ES-I3 (cell line): Measurements from ENCODE around the gene TBCD.

Source experiments
- H3K36me3 ChIP-seq: 2 replicates; pipeline ENCODE4 v1.6.1; 2013; ENCODE audit warnings: mild to moderate bottlenecking, low read length, control low read depth, moderate library complexity; ENCODE audit not compliant: insufficient read depth
- H3K4me1 ChIP-seq: 2 replicates; pipeline ENCODE4 v1.6.1; 2013; ENCODE audit warnings: mild to moderate bottlenecking, control low read depth, low read length; ENCODE audit not compliant: insufficient read depth
- H3K9ac ChIP-seq: 2 replicates; pipeline ENCODE4 v1.6.1; 2013; ENCODE audit warnings: low read depth, mild to moderate bottlenecking, low read length, moderate library complexity
- H3K9me3 ChIP-seq: 2 replicates; pipeline ENCODE4 v1.6.1; 2013; ENCODE audit warnings: mild to moderate bottlenecking, low read length, moderate library complexity; ENCODE audit not compliant: control insufficient read depth, insufficient read depth

Gene TBCD

GRCh38 chr17:82841921-82842596, 90.2 kb downstream of the TBCD start:
- Histone ChIP-seq H3K36me3 (0 out of 2 replicates have a peak, but pooled peaks cover 3% of the 10 kb centered on the region), H3K9me3 (no peaks in the 10 kb centered on the region), H3K9ac (no peak overlapping the region), H3K4me1 (peaks cover 22% of the 10 kb centered on the region)

GRCh38 chr17:82843904-82844680, 92.2 kb downstream of the TBCD start:
- H3K36me3 ChIP-seq = peaks cover 3% of the 10 kb centered on the region
- H3K4me1 ChIP-seq = peaks cover 16% of the 10 kb centered on the region
- H3K9me3 ChIP-seq = no peaks in the 10 kb centered on the region
- H3K9ac ChIP-seq = no peak overlapping the region

- H3K9ac ChIP-seq = no peak overlapping the region
Measured at GRCh38 chr17:82844796-82845162, 92.9 kb downstream of the TBCD start.

DNA sequence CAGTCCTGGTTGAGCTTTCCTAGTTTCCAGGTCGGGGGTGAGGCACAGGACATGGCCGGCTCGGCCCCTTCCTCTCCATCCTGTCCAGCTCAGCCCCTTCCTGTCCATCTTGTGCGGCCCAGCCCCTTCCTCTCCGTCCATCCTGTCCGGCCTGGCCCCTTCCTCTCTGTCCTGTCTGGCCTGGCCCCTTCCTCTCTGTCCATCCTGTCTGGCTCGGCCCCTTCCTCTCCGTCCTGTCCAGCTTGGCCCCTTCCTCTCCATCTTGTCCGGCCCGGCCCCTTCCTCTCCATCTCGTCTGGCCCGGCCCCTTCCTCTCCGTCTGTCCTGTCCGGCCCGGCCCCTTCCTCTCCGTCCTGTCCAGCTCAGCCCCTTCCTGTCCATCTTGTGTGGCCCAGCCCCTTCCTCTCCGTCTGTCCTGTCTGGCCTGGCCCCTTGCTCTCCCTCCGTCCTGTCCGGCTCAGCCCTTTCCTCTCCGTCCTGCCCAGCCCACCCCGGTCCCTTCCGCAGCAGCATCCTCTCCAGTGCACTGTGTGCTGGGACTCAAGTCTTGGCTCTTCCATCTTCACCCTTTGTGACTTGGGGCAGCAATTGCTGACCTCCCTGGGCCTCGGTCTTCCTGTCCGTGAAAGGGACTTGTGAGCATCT, 93.4 kb downstream of the TBCD start:
- Histone ChIP-seq H3K4me1 (peaks cover 8% of the 10 kb centered on the region), H3K9ac (no peak overlapping the region), H3K36me3 (peaks cover 3% of the 10 kb centered on the region), H3K9me3 (peaks cover 2% of the 10 kb centered on the region)

More at GRCh38 chr17:82844796-82845162, 92.9 kb downstream of the TBCD start:
- H3K36me3 ChIP-seq = peaks cover 3% of the 10 kb centered on the region
- peaks cover 13% of the 10 kb centered on the region for H3K4me1 ChIP-seq
- H3K9me3 ChIP-seq = peaks cover 2% of the 10 kb centered on the region

GRCh38 chr17:82846061-82846691, 94.3 kb downstream of the TBCD start:
- Histone ChIP-seq H3K9ac (no peak overlapping the region), H3K4me1 (peaks cover 4% of the 10 kb centered on the region; the same call in 1 of the 2 replicates), H3K9me3 (peaks cover 2% of the 10 kb centered on the region), H3K36me3 (peaks cover 3% of the 10 kb centered on the region)

GRCh38 chr17:82848022-82848592, 96.2 kb downstream of the TBCD start:
- H3K9me3 ChIP-seq = peaks cover 2% of the 10 kb centered on the region
- H3K9ac ChIP-seq = no peak overlapping the region
- peaks cover 3% of the 10 kb centered on the region for H3K36me3 ChIP-seq
- H3K4me1 ChIP-seq = peaks cover 4% of the 10 kb centered on the region; the same call in 1 of the 2 replicates

- peaks cover 2% of the 10 kb centered on the region for H3K9me3 ChIP-seq
- H3K4me1 ChIP-seq = no peaks in the 10 kb centered on the region; the same call in 1 of the 2 replicates
- no peak overlapping the region for H3K9ac ChIP-seq
- peaks cover 3% of the 10 kb centered on the region for H3K36me3 ChIP-seq
Measured at GRCh38 chr17:82849076-82849945, 97.4 kb downstream of the TBCD start.

DNA sequence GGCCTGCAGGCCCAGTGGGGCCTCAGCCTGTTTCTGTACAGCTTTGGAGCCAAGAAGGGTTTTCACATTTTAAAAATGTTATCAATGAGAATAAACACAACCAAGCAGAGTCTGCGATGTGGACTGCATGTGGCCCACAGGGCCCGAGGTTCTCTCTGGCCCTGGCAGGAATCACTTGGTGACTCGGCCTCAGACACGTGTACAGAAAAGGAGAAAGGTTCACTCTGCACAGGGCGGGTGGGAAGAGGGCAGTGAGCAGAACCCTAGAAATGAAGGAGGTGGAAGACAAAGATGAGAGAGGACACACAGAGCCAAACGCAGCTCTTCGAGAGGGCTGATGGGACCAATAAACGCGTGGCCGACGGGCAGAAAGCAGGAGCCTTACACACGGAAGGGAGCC, 99.5 kb downstream of the TBCD start:
- H3K4me1 ChIP-seq = no peaks in the 10 kb centered on the region
- H3K9ac ChIP-seq = no peak overlapping the region
- no peaks in the 10 kb centered on the region; the same call in none of the 2 replicates for H3K36me3 ChIP-seq
- H3K9me3 ChIP-seq = peaks cover 2% of the 10 kb centered on the region

DNA sequence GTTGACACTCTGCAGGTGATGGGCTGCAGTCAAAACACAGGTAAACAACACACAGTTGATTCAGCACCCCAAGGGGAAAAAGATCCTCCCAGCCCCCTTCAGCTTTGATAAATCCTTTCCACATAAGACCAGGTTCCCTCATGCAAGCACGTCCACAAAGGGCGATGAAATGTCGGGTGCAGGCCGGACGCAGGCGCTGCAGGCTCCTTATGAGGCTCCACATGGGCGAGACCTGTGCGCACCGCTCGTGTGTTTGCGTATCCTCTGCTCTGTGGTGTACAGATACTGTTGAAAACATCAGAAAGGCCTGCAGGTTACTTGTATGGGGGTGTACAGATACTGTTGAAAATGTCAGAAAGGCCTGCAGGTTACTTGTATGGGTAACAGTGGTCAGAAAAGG, 102.4 kb downstream of the TBCD start:
- H3K36me3 ChIP-seq = no peaks in the 10 kb centered on the region; the same call in 1 of the 2 replicates
- peaks cover 3% of the 10 kb centered on the region; the same call in 1 of the 2 replicates for H3K4me1 ChIP-seq
- peaks cover 2% of the 10 kb centered on the region for H3K9me3 ChIP-seq
- H3K9ac ChIP-seq = no peak overlapping the region

- Histone ChIP-seq H3K9me3 (no peaks in the 10 kb centered on the region), H3K4me1 (peaks cover 14% of the 10 kb centered on the region; the same call in 1 of the 2 replicates), H3K9ac (no peak overlapping the region), H3K36me3 (no peaks in the 10 kb centered on the region)
Measured at GRCh38 chr17:82856361-82856760, 104.5 kb downstream of the TBCD start.

GRCh38 chr17:82858376-82859126, 106.7 kb downstream of the TBCD start:
- Histone ChIP-seq H3K9ac (no peak overlapping the region), H3K4me1 (peaks cover 14% of the 10 kb centered on the region; the same call in 1 of the 2 replicates), H3K36me3 (no peaks in the 10 kb centered on the region), H3K9me3 (no peaks in the 10 kb centered on the region)

- Histone ChIP-seq H3K9me3 (no peaks in the 10 kb centered on the region), H3K9ac (no peak overlapping the region), H3K4me1 (peaks cover 23% of the 10 kb centered on the region; the same call in 1 of the 2 replicates), H3K36me3 (no peaks in the 10 kb centered on the region)
Measured at GRCh38 chr17:82859431-82860403, 107.9 kb downstream of the TBCD start.
